GM12864 (cell line): ENCODE results near the gene P4HA1.
A peak's percentile ranks its signal among the peaks of the same experiment; 100 is the strongest.

ENCODE experiments used
- DNase-seq: peaks from one replicate; pipeline ENCODE4 v3.0.0-alpha.2; 2011; ENCODE audit warnings: low read depth
- H3K4me3 ChIP-seq: 2 replicates; pipeline ENCODE4 v1.5.1; 2011; ENCODE audit warnings: mild to moderate bottlenecking, low read depth, low read length, control low read depth
- TF ChIP-seq, protein P1 (sequence below): IDR thresholded peaks from 2 replicates; pipeline ENCODE4 v1.5.1; 2011; ENCODE audit warnings: low read depth, mild to moderate bottlenecking, moderate library complexity, low read length, control low read depth, inconsistent platforms; ENCODE audit errors: missing control alignments

Gene P4HA1

DNA sequence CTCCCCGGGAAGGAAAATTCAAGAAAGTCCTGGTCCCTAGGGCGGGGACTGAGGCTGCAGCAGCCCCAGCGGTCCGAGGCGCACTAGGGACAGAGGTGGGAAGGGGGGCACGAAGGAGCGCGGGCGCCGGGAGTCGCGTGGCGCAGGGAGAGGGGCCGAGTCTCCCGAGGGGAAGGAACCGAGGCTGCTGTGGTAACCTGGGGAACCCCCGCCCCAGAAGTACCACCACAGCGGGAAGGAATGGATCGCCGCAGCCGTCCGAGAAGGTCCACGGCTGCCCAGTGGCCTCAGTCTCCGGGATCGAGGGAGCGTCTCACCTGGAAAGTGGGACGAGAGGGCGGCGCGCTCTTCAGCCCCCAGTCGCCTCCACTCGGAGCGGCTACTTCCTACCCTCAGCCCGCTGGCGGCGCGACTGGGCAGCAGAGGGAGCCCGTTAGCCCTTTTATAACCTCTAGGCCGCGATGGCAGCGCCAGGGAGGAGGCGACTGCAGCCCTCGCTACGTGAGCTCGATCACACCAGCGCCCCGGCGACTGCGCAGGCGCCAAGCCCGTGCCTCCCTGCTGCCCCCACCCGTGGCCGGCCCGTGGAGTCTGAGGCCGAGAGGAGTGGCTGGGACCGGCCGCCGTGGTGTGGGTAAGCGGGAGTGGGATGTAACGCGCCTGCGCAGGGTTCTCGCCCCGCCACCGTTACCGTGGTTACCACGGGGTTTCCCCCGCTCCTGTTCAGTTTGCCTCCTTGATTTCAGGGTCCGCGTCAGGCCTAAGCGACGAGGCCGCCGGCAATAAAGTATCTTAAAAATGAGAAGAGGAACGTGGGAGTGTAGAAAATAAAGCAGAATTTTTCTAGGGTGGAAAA is at the start of gene P4HA1:
Gene P4HA1 (minus strand): TSS at position 418 of the 856 bp plus-strand sequence. CDS start 21,983 bp downstream, outside the sequence.
- peak; percentile 93 for DNase-seq
- peak within 1 kb of the TSS; percentile 90 for H3K4me3 ChIP-seq
- TF ChIP-seq, protein P1, sequence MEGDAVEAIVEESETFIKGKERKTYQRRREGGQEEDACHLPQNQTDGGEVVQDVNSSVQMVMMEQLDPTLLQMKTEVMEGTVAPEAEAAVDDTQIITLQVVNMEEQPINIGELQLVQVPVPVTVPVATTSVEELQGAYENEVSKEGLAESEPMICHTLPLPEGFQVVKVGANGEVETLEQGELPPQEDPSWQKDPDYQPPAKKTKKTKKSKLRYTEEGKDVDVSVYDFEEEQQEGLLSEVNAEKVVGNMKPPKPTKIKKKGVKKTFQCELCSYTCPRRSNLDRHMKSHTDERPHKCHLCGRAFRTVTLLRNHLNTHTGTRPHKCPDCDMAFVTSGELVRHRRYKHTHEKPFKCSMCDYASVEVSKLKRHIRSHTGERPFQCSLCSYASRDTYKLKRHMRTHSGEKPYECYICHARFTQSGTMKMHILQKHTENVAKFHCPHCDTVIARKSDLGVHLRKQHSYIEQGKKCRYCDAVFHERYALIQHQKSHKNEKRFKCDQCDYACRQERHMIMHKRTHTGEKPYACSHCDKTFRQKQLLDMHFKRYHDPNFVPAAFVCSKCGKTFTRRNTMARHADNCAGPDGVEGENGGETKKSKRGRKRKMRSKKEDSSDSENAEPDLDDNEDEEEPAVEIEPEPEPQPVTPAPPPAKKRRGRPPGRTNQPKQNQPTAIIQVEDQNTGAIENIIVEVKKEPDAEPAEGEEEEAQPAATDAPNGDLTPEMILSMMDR, result peak; percentile 64

DNA sequence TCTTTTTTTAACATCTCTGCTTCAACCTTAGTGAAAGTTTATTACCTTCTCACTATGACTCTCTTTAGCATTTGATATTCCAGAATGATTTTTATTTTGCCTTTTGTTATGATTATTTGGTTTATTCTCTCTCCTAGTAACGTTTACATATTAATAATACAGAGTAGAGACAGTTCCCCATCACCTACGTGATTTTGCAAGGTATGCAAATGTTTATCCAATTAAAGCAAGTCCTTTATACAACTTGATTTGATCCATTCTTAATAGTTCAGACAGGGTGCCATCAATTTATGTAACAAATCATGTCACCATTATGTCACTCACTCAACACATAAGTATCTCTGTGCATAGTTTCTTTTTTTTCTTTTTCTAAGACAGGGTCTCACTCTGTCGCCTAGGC is 44.9 kb upstream of the P4HA1 start:
- TF ChIP-seq, protein P1, result no peak
- no peak for DNase-seq
- no peak overlapping the region for H3K4me3 ChIP-seq

DNA sequence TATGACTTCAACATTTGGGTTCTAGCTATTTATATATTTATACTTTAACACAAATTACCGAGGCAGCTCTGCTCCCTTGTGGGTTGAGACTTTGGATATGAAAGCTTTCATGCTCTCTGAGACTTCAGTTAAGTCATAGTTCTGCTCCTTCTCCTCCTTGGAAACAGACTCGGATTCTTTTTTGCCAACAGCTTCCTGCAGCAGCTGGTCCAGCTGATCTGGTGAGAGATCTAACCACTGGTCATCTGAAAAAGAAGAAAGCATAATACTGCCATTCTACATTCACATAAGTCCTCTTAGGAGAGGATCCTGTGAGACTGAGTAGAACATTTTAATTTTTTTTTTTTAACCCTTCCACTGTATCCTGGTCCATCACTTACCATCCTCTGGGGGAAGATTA is 42.6 kb upstream of the P4HA1 start:
- TF ChIP-seq, protein P1, result no peak
- no peak overlapping the region for H3K4me3 ChIP-seq
- no peak for DNase-seq

DNA sequence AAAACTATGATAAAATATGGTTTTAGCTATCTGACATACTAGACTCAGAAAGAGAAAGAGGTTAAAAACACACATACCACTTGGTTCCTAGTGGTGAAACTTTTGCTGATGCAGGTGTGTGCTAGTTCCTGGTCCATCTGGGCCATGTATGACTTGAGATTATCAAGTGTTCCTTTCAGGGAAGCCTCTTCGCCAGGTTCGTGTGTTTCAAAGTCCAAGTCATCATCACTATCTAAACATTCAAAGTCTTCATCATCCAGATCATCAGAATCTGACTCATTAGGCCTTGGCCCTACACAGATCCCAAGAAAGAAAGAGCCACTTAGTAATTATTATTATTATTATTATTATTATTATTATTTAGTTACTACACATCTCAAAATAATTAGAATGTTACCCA is 40.0 kb upstream of the P4HA1 start:
- TF ChIP-seq, protein P1, result no peak
- no peak overlapping the region for H3K4me3 ChIP-seq
- no peak for DNase-seq

DNA sequence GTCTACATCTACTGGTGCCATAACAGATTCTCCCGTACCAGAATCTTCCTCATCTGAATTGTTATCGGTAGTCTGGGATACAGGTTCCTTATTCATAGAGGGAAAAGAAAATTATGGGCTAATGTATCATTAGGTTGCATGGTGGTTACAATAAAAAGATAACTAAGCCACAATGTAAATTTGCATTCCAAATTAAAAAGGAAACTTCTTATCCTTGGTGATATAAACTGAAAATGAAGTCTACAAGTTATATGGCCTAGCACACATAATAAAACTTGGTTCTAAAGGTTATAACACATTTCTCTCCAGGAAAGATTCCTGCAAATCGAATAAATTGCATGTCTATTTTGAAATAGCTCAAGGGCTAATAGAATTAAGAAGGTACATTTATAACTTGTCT is 38.1 kb upstream of the P4HA1 start:
- no peak overlapping the region for H3K4me3 ChIP-seq
- TF ChIP-seq, protein P1, result no peak
- DNase-seq, result no peak

DNA sequence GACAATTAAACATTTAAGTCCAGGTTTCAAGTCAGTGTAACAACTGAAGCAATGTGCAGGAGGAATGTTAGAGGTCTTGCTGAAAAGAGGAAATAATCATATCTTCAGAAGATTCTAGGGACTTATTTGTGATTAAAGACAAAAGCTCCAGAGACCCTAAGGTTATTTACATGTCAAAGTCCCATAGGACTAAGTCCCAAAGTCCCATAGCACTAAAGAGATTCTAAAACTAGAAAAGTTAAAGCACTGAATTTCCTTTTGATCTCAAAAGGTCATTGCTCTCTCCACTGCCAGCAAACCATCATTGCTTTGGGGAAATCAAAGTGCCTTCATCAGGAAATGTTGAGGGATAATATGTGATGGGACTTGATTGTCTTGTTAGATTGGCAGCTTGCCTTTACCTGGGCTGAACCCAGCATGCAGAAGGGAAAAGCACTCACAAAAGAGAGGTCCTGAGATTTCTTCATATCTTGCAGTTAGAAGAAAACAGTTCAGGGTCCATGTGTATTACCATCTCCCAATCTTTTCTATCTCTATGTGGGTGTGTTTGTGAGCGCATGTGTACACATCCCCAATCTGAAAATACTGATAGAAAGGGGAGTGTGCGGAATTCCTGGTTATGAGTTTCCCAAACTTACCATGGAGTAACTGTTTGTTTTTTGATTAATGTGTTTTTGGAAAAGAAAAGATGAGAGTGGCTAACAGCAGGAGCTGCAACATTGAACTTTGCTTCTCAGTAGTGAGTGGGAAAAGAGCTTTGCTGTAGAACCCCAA is 35.4 kb upstream of the P4HA1 start:
- TF ChIP-seq, protein P1, result no peak
- DNase-seq, result no peak
- no peak overlapping the region for H3K4me3 ChIP-seq
